ENCODE data around the gene CTLA4.

GRCh38 chr2:203835420-203835819 lies 32.2 kb upstream of the CTLA4 start:
- TF ChIP-seq POLR2A (IDR thresholded peaks at IDR 0.05) (no peak), POLR2AphosphoS5 (IDR thresholded peaks at IDR 0.05) (no peak), EP300 (IDR thresholded peaks at IDR 0.05) (no peak)
